Subcutaneous abdominal adipose tissue (tissue), 5 donors: ENCODE results near the gene ANXA2R.

Experiments used
- H3K27ac ChIP-seq: one replicate; pipeline ENCODE4 v1.7.0; 2013; ENCODE audit warnings: low read depth, mild to moderate bottlenecking, inconsistent platforms, low read length, moderate library complexity
- H3K27me3 ChIP-seq, 5 donors: one replicate each; pipeline ENCODE4 v1.7.0; 2013; ENCODE audit warnings: low read length in 5 of 5, inconsistent platforms in 1 of 5; ENCODE audit not compliant: control insufficient read depth in 5 of 5, insufficient read depth in 4 of 5
- H3K36me3 ChIP-seq, 5 donors: one replicate each; pipeline ENCODE4 v1.7.0; 2013; ENCODE audit warnings: low read length in 5 of 5; ENCODE audit not compliant: control insufficient read depth in 5 of 5, insufficient read depth in 5 of 5
- H3K4me1 ChIP-seq, 5 donors: one replicate each; pipeline ENCODE4 v1.7.0; 2013; ENCODE audit warnings: low read length in 5 of 5, mild to moderate bottlenecking in 3 of 5, moderate library complexity in 1 of 5; ENCODE audit not compliant: control insufficient read depth in 5 of 5, insufficient read depth in 5 of 5
- H3K4me3 ChIP-seq, 5 donors: one replicate each; pipeline ENCODE4 v1.7.0; 2013; ENCODE audit warnings: low read length in 5 of 5, low read depth in 1 of 5
- H3K9ac ChIP-seq, 5 donors: one replicate each; pipeline ENCODE4 v1.7.0; 2013; ENCODE audit warnings: low read length in 5 of 5, mild to moderate bottlenecking in 4 of 5, moderate library complexity in 3 of 5
- H3K9me3 ChIP-seq, 5 donors: one replicate each; pipeline ENCODE4 v1.7.0; 2013; ENCODE audit warnings: low read length in 5 of 5; ENCODE audit not compliant: control insufficient read depth in 5 of 5
- donor health status: healthy.
- donor health status: healthy.
- donor health status: healthy.
- donor health status: healthy.
- donor health status: healthy.

ANXA2R gene

DNA sequence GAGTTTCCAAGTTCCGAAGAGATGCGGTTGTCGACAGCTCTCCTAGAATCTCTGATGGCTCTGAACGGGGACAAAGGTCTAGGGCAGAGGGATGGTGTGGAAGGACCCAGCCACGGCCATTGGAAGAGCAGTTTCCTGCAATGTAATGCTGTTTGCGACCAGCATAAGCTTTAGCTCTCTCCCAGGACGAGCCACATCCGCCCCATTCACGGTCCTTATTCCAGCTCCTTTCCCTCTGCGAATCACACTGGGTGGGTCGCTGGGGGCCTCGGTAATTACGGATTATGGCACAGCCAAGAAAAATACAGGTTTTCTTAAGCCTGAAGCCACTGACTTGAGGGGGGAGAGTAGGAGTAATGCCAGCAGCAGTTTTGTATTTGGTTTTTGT is 22.7 kb downstream of the ANXA2R start:
- Histone ChIP-seq H3K9ac (peak overlapping the region; percentile 58 to 87 (median 78)), H3K9me3 (no peaks in the 10 kb centered on the region), H3K27ac (peak overlapping the region; percentile 88), H3K27me3 (peaks cover 0 to 2% (median 0%) of the 10 kb centered on the region in 5 donors), H3K4me1 (peaks cover 8 to 38% (median 20%) of the 10 kb centered on the region in 5 donors), H3K36me3 (no peaks in the 10 kb centered on the region), H3K4me3 (peak overlapping the region; percentile 77 to 93 (median 86))

GRCh38 chr5:43016217-43016779 is 23.8 kb downstream of the ANXA2R start:
- no peak overlapping the region for H3K27ac ChIP-seq
- H3K4me1 ChIP-seq, result peaks cover 8 to 38% (median 20%) of the 10 kb centered on the region in 5 donors
- no peaks in the 10 kb centered on the region for H3K9me3 ChIP-seq
- peaks cover 0 to 2% (median 0%) of the 10 kb centered on the region in 5 donors for H3K27me3 ChIP-seq
- no peak overlapping the region for H3K9ac ChIP-seq
- H3K4me3 ChIP-seq, result no peak overlapping the region
- H3K36me3 ChIP-seq, result no peaks in the 10 kb centered on the region

- Histone ChIP-seq H3K27ac (no peak overlapping the region), H3K4me1 (peaks cover 8 to 45% (median 21%) of the 10 kb centered on the region in 5 donors), H3K9ac (no peak overlapping the region), H3K9me3 (no peaks in the 10 kb centered on the region), H3K4me3 (no peak overlapping the region), H3K27me3 (peaks cover 0 to 2% (median 0%) of the 10 kb centered on the region in 5 donors), H3K36me3 (no peaks in the 10 kb centered on the region)
Measured at GRCh38 chr5:43014522-43014921, 25.6 kb downstream of the ANXA2R start.

- H3K27ac ChIP-seq, result peak overlapping the region; percentile 7
- no peaks in the 10 kb centered on the region for H3K9me3 ChIP-seq
- H3K36me3 ChIP-seq, result no peaks in the 10 kb centered on the region
- peaks cover 0 to 34% (median 20%) of the 10 kb centered on the region in 5 donors for H3K4me1 ChIP-seq
- H3K27me3 ChIP-seq, result no peaks in the 10 kb centered on the region
- H3K4me3 ChIP-seq, result peak overlapping the region in 1 of 5 donors; percentile 76
- H3K9ac ChIP-seq, result no peak overlapping the region
Measured at GRCh38 chr5:43010935-43011315, 29.2 kb downstream of the ANXA2R start.

- Histone ChIP-seq H3K9ac (peak overlapping the region in 4 of 5 donors; percentile 51 to 84 (median 72)), H3K4me1 (peaks cover 0 to 34% (median 20%) of the 10 kb centered on the region in 5 donors), H3K36me3 (no peaks in the 10 kb centered on the region), H3K27me3 (no peaks in the 10 kb centered on the region), H3K9me3 (no peaks in the 10 kb centered on the region), H3K4me3 (peak overlapping the region; percentile 72 to 95 (median 76)), H3K27ac (peak overlapping the region; percentile 95)
Measured at GRCh38 chr5:43008363-43009153, 31.6 kb downstream of the ANXA2R start.

DNA sequence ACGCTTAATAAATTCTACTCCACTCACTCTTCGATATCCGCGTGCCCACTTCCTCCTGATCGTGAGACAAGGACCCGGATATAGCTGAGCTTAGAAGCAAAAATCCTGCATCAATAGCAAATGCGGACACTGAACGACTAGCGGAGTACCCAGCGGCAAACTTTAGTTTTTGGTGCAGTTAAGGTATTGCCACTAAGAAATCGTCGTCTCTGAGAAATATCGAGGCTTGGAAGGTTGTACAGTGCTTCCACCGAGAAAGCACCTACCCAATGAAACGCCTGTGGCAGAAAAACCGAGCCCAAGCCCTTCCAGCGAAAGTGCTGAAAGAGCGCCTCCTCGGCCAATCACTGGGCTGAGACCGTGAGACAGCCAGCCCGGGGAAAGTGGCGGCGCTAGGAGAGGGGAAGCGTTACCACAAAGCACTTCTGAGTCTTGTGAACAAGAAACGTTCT is 32.2 kb downstream of the ANXA2R start:
- Histone ChIP-seq H3K27ac (peak overlapping the region; percentile 95), H3K9ac (peak overlapping the region; percentile 7 to 84 (median 72)), H3K9me3 (no peaks in the 10 kb centered on the region), H3K36me3 (no peaks in the 10 kb centered on the region), H3K4me1 (peaks cover 0 to 34% (median 20%) of the 10 kb centered on the region in 5 donors), H3K4me3 (peak overlapping the region; percentile 72 to 95 (median 76)), H3K27me3 (no peaks in the 10 kb centered on the region)

DNA sequence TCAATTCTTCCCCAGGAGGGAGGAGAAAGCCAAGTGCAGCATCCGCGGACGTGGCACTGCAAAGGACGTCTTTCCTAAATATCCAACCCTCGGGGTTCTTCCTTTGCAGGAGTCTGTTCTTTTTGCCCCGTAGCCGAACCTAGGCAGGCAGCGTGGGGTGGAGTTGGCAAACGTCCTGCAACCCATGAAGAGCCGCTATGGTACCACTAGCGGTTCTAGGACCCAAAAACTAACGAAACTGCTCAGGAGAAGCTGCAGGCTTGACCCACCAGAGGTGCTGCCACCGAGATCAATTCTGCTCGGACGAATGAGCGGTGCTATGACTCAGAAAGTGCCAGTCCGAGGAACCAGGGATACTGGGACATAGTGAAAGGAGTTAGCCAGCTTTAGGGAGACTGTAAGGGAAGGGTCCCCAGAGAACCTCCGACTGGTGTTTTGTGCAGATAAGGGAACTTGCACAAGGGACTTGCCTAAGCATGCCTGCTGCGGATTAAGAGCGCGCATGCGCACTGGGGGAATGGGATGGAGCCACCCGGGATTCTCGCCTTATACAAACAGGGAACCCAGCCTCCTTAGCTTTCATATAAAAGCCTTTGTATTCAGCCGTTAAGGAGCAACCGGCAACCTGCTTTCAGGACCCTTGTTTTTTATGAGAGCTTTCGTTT is 32.7 kb downstream of the ANXA2R start:
- no peaks in the 10 kb centered on the region for H3K9me3 ChIP-seq
- peak overlapping the region; percentile 10 to 84 (median 72) for H3K9ac ChIP-seq
- no peaks in the 10 kb centered on the region for H3K27me3 ChIP-seq
- peak overlapping the region; percentile 72 to 95 (median 76) for H3K4me3 ChIP-seq
- peaks cover 0 to 34% (median 20%) of the 10 kb centered on the region in 5 donors for H3K4me1 ChIP-seq
- H3K27ac ChIP-seq, result peak overlapping the region; percentile 95
- no peaks in the 10 kb centered on the region for H3K36me3 ChIP-seq

- Histone ChIP-seq H3K27me3 (no peaks in the 10 kb centered on the region), H3K9ac (peak overlapping the region in 3 of 5 donors; percentile 10 to 84 (median 73))
Measured at GRCh38 chr5:43006424-43007202, 33.5 kb downstream of the ANXA2R start.

DNA sequence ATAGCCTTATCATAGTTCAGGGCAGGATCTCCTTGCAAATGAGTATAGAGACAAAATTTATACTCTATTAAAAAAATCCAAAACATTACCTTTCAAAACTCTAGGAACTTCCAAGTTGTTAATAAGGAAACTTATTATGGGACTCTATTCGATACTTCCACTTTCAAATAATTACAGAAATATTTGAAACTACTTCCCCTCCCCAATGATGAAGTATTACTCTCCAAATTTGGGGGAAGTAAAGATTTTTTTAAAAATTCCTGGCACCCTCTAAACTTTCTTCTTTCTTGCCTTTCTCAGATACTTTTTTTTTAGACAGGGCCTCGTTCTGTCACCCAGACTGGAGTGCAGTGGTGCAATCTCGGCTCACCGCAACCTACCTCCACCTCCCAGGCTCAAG is 35.1 kb downstream of the ANXA2R start:
- no peak overlapping the region for H3K27ac ChIP-seq
- no peaks in the 10 kb centered on the region for H3K9me3 ChIP-seq
- no peak overlapping the region for H3K9ac ChIP-seq
- H3K36me3 ChIP-seq, result no peaks in the 10 kb centered on the region
- no peak overlapping the region for H3K4me3 ChIP-seq
- H3K27me3 ChIP-seq, result peaks cover 0 to 5% (median 0%) of the 10 kb centered on the region in 5 donors
- peaks cover 0 to 30% (median 20%) of the 10 kb centered on the region in 5 donors for H3K4me1 ChIP-seq

More at GRCh38 chr5:43006424-43007202, 33.5 kb downstream of the ANXA2R start:
- H3K36me3 ChIP-seq, result no peaks in the 10 kb centered on the region
- H3K4me1 ChIP-seq, result peaks cover 0 to 34% (median 20%) of the 10 kb centered on the region in 5 donors
- peak overlapping the region; percentile 72 to 95 (median 76) for H3K4me3 ChIP-seq
- H3K27ac ChIP-seq, result peak overlapping the region; percentile 95
- H3K9me3 ChIP-seq, result no peaks in the 10 kb centered on the region
